ENCODE measurements around the gene SYTL3. TPM values are rescaled to one million over a fixed set of nuclear protein-coding genes. Genes with fewer than 3 reads are reported as not detected.

SYTL3 gene
- total RNA-seq (2022; extraction: Qiagen RNA extraction), result 1.5 to 2.0 TPM (median 1.9 TPM) in 5 replicates

GRCh38 chr6:158649289-158650143 lies at the start of gene SYTL3:
Gene SYTL3, plus strand, starts transcription at chr6:158650054. Its CDS starts 13,215 bp downstream, at chr6:158663269.

GRCh38 chr6:158644231-158645063 lies 5.4 kb upstream of the SYTL3 start, which contains the start of gene DYNLT1:
Gene DYNLT1, minus strand, starts transcription at chr6:158644743. Its CDS starts 35 bp downstream, at chr6:158644708.

Other genes with a start within 250 kb of the SYTL3 start
- gene TMEM181, start 90.0 kb upstream of the SYTL3 start, total RNA-seq (2022; extraction: Qiagen RNA extraction), result 12.0 to 14.6 TPM (median 13.1 TPM) in 5 replicates
- 103 to 120 TPM (median 108 TPM) in 5 replicates for gene DYNLT1, start 5.3 kb upstream of the SYTL3 start, total RNA-seq (2022; extraction: Qiagen RNA extraction)
- gene EZR, start 169.3 kb downstream of the SYTL3 start, total RNA-seq (2022; extraction: Qiagen RNA extraction), result 426 to 514 TPM (median 467 TPM) in 5 replicates